WTC11 (cell line): Measurements from ENCODE around the gene FAM181A. TPM values are rescaled to one million over a fixed set of nuclear protein-coding genes. Genes with fewer than 3 reads are reported as not detected.
A peak's percentile ranks its signal among the peaks of the same experiment; 100 is the strongest.

Source experiments
- ELF4 ChIP-seq: sonication (generic); formaldehyde crosslinking; IDR thresholded peaks from 2 replicates; pipeline ENCODE4 v1.8.1; 2022; ENCODE audit warnings: low read depth, mild to moderate bottlenecking, moderate library complexity, missing genetic modification reagents
- FOXP1 ChIP-seq: sonication (generic); formaldehyde crosslinking; IDR thresholded peaks from 2 replicates; pipeline ENCODE4 v1.8.0; 2022; ENCODE audit warnings: missing genetic modification reagents, mild to moderate bottlenecking, moderate library complexity, borderline replicate concordance
- GABPB1 ChIP-seq: sonication (generic); formaldehyde crosslinking; IDR thresholded peaks from 2 replicates; pipeline ENCODE4 v1.8.1; 2023; ENCODE audit warnings: mild to moderate bottlenecking, missing genetic modification reagents
- GRHL2 ChIP-seq: fragments of 250-450 bp; sonication (Bioruptor Pico); IDR thresholded peaks from 2 replicates; pipeline ENCODE4 v1.8.0; 2022; ENCODE audit warnings: mild to moderate bottlenecking, moderate library complexity; ENCODE audit not compliant: insufficient replicate concordance, severe bottlenecking
- GTF2I ChIP-seq: fragments of 250-450 bp; sonication (Bioruptor Pico); conservative IDR thresholded peaks from 2 replicates; pipeline ENCODE4 v1.4.0; 2021; ENCODE audit warnings: mild to moderate bottlenecking
- IRF2 ChIP-seq: sonication (generic); formaldehyde crosslinking; IDR thresholded peaks from 2 replicates; pipeline ENCODE4 v1.8.0; 2022; ENCODE audit warnings: low read depth, missing genetic modification reagents, borderline replicate concordance
- NFYB ChIP-seq: sonication (generic); formaldehyde crosslinking; conservative IDR thresholded peaks from 2 replicates; pipeline ENCODE4 v1.8.0; 2022; ENCODE audit warnings: low read depth, missing genetic modification reagents
- NR1H2 ChIP-seq: sonication (generic); formaldehyde crosslinking; IDR thresholded peaks from 2 replicates; pipeline ENCODE4 v1.9.0; 2021; ENCODE audit warnings: mild to moderate bottlenecking, moderate library complexity, missing genetic modification reagents
- TCF7 ChIP-seq: sonication (generic); formaldehyde crosslinking; IDR thresholded peaks from 2 replicates; pipeline ENCODE4 v1.8.0; 2022; ENCODE audit warnings: mild to moderate bottlenecking, low read depth, missing genetic modification reagents, moderate library complexity
- TEAD1 ChIP-seq: sonication (generic); formaldehyde crosslinking; IDR thresholded peaks from 2 replicates; pipeline ENCODE4 v1.8.0; 2022; ENCODE audit warnings: mild to moderate bottlenecking, missing genetic modification reagents
- TP53 ChIP-seq: sonication (generic); formaldehyde crosslinking; IDR thresholded peaks from 2 replicates; pipeline ENCODE4 v1.8.1; 2023; ENCODE audit warnings: mild to moderate bottlenecking, missing genetic modification reagents
- ZNF138 ChIP-seq: sonication (generic); formaldehyde crosslinking; conservative IDR thresholded peaks from 2 replicates; pipeline ENCODE4 v1.8.1; 2022; ENCODE audit warnings: mild to moderate bottlenecking, moderate library complexity, missing genetic modification reagents
- ZNF416 ChIP-seq: fragments of 250-450 bp; sonication (Bioruptor Pico); IDR thresholded peaks from 2 replicates; pipeline ENCODE4 v1.9.0; 2021; ENCODE audit warnings: mild to moderate bottlenecking, inconsistent platforms
- total RNA-seq: library from RNA; stranded (reverse); gene quantifications from 3 replicates; pipeline ENCODE4 v1.2.3, GENCODE V29; 2021
- TF ChIP-seq, protein P1 (sequence below): sonication (generic); formaldehyde crosslinking; IDR thresholded peaks from 2 replicates; pipeline ENCODE4 v1.8.1; 2023; ENCODE audit warnings: mild to moderate bottlenecking, missing genetic modification reagents, moderate library complexity
- TF ChIP-seq, protein P2 (sequence below): sonication (generic); formaldehyde crosslinking; IDR thresholded peaks from 2 replicates; pipeline ENCODE4 v1.8.1; 2022; ENCODE audit warnings: mild to moderate bottlenecking, moderate library complexity, missing genetic modification reagents
- TF ChIP-seq, protein P3 (sequence below): fragments of 250-450 bp; sonication (Bioruptor Pico); conservative IDR thresholded peaks from 2 replicates; pipeline ENCODE4 v1.9.0; 2021; ENCODE audit warnings: mild to moderate bottlenecking
- TF ChIP-seq, protein P4 (sequence below): sonication (generic); formaldehyde crosslinking; IDR thresholded peaks from 2 replicates; pipeline ENCODE4 v1.8.0; 2022; ENCODE audit warnings: mild to moderate bottlenecking, missing genetic modification reagents
- TF ChIP-seq, protein P5 (sequence below): sonication (generic); formaldehyde crosslinking; IDR thresholded peaks from 2 replicates; pipeline ENCODE4 v1.8.0; 2023; ENCODE audit warnings: mild to moderate bottlenecking, missing genetic modification reagents
- TF ChIP-seq, protein P6 (sequence below): sonication (generic); formaldehyde crosslinking; IDR thresholded peaks from 2 replicates; pipeline ENCODE4 v1.8.0; 2022; ENCODE audit warnings: mild to moderate bottlenecking, missing genetic modification reagents
- TF ChIP-seq, protein P7 (sequence below): fragments of 200-600 bp; IDR thresholded peaks from 2 replicates; pipeline ENCODE4 v1.8.0; 2022; ENCODE audit warnings: antibody characterized with exemption
- TF ChIP-seq, protein P8 (sequence below): fragments of 250-450 bp; sonication (Bioruptor Pico); IDR thresholded peaks from 2 replicates; pipeline ENCODE4 v1.8.0; 2021; ENCODE audit warnings: mild to moderate bottlenecking
- TF ChIP-seq, protein P9 (sequence below): sonication (generic); formaldehyde crosslinking; IDR thresholded peaks from 2 replicates; pipeline ENCODE4 v1.8.0; 2022; ENCODE audit warnings: mild to moderate bottlenecking, missing genetic modification reagents

Gene FAM181A
- total RNA-seq, 1 experiment from 2014 or later = not detected

DNA sequence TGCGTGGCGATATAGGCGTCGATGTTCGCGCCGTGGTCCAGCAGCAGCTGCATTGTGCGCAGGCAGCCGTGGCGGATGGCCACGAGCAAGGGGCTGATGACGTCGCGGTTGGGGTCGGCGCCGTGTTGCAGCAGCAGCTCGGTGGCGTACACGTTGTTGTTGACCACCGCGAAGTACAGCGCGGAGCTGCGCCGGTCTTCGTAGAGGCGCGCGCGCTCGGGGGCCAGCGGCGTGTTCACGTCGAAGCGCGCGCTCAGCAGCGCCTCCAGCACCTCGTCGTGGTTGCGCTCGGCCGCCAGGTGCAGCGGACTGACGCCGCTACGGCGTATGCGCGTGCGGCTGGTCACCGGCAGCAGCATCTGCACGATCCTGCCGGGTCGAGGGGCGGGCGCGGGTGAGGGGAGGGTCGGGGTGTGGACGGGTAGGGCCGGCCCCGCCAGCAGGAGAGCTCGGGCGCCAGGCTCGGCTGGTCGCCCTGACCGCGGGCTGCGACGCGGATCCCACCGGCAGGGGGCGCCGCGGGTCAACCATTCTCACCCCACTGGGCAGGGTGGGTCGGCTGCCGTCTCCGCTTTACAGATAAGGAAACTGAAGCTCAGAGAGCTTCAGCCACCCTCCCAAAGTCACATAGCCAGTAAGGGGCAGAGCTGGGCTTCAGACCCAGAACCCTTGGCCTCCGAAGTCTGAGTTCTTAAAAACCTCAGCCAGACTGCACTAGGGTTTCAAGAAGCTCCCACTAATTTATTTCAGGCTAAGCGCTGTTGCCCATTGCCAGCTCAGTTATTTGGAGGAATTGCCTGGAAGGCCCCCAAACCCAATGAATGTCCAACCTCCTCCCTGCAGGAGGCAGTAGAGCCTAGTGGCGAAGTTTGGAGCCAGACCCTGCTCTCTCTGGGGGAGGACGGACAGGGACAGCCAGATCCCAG, 12.4 kb downstream of the FAM181A start (continued):
- TF ChIP-seq GRHL2 (CRISPR knock-in tag) = no peak
- TF ChIP-seq, protein P1, sequence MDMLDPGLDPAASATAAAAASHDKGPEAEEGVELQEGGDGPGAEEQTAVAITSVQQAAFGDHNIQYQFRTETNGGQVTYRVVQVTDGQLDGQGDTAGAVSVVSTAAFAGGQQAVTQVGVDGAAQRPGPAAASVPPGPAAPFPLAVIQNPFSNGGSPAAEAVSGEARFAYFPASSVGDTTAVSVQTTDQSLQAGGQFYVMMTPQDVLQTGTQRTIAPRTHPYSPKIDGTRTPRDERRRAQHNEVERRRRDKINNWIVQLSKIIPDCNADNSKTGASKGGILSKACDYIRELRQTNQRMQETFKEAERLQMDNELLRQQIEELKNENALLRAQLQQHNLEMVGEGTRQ (CRISPR knock-in tag) = 0 out of 2 replicates have a peak, but pooled peaks have one; percentile 24
- TF ChIP-seq, protein P2, sequence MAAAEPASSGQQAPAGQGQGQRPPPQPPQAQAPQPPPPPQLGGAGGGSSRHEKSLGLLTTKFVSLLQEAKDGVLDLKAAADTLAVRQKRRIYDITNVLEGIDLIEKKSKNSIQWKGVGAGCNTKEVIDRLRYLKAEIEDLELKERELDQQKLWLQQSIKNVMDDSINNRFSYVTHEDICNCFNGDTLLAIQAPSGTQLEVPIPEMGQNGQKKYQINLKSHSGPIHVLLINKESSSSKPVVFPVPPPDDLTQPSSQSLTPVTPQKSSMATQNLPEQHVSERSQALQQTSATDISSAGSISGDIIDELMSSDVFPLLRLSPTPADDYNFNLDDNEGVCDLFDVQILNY (CRISPR knock-in tag) = peak; percentile 89
- peak; percentile 93; the same call in 1 of the 2 replicates for TF ChIP-seq TEAD1
- peak; percentile 56; the same call in 1 of the 2 replicates for TF ChIP-seq IRF2 (CRISPR knock-in tag)
- 0 out of 2 replicates have a peak, but pooled peaks have one; percentile 18 for TF ChIP-seq GABPB1 (CRISPR knock-in tag)
- TF ChIP-seq, protein P3, sequence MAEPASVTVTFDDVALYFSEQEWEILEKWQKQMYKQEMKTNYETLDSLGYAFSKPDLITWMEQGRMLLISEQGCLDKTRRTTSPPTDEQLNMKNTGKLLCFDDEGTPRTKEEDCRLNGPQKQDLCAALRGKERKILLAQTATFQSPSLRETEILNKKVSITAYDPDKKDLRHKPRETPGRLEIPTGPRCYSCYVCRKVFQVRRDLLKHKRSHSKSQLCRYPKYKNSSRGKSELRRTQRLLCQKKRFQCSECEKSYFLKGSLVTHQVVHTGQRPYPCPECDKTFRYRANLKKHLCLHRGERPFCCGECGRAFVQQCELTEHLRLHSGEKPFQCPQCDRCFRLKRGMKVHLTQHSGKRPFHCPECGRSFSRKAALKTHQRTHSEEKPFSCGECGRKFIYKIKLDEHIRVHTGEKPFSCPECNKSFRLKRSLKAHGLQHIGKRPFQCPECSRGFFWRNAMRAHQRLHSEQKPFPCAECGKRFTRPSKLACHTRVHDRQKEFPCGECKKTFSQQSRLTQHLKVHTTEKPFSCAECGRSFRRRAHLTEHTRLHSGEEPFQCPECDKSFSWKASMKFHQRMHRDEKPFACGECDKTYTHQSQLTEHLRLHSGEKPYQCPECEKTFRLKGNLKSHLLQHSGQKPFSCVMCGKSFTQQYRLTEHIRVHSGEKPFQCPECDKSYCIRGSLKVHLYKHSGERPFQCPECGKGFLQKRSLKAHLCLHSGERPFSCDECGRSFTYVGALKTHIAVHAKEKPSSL = no peak
- TF ChIP-seq, protein P4, sequence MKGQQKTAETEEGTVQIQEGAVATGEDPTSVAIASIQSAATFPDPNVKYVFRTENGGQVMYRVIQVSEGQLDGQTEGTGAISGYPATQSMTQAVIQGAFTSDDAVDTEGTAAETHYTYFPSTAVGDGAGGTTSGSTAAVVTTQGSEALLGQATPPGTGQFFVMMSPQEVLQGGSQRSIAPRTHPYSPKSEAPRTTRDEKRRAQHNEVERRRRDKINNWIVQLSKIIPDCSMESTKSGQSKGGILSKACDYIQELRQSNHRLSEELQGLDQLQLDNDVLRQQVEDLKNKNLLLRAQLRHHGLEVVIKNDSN = peak; percentile 68
- TF ChIP-seq, protein P5, sequence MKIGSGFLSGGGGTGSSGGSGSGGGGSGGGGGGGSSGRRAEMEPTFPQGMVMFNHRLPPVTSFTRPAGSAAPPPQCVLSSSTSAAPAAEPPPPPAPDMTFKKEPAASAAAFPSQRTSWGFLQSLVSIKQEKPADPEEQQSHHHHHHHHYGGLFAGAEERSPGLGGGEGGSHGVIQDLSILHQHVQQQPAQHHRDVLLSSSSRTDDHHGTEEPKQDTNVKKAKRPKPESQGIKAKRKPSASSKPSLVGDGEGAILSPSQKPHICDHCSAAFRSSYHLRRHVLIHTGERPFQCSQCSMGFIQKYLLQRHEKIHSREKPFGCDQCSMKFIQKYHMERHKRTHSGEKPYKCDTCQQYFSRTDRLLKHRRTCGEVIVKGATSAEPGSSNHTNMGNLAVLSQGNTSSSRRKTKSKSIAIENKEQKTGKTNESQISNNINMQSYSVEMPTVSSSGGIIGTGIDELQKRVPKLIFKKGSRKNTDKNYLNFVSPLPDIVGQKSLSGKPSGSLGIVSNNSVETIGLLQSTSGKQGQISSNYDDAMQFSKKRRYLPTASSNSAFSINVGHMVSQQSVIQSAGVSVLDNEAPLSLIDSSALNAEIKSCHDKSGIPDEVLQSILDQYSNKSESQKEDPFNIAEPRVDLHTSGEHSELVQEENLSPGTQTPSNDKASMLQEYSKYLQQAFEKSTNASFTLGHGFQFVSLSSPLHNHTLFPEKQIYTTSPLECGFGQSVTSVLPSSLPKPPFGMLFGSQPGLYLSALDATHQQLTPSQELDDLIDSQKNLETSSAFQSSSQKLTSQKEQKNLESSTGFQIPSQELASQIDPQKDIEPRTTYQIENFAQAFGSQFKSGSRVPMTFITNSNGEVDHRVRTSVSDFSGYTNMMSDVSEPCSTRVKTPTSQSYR = peak; percentile 93; the same call in 1 of the 2 replicates
- TF ChIP-seq ELF4 = peak; percentile 84; the same call in 1 of the 2 replicates
- peak; percentile 97 for TF ChIP-seq ZNF138
- TF ChIP-seq TP53 (CRISPR knock-in tag) = peak; percentile 98
- TF ChIP-seq, protein P6, sequence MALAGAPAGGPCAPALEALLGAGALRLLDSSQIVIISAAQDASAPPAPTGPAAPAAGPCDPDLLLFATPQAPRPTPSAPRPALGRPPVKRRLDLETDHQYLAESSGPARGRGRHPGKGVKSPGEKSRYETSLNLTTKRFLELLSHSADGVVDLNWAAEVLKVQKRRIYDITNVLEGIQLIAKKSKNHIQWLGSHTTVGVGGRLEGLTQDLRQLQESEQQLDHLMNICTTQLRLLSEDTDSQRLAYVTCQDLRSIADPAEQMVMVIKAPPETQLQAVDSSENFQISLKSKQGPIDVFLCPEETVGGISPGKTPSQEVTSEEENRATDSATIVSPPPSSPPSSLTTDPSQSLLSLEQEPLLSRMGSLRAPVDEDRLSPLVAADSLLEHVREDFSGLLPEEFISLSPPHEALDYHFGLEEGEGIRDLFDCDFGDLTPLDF (CRISPR knock-in tag) = peak; percentile 95
- peak; percentile 97 for TF ChIP-seq TCF7 (CRISPR knock-in tag)
- TF ChIP-seq FOXP1 (CRISPR knock-in tag) = peak; percentile 99
- peak; percentile 9; the same call in 1 of the 2 replicates for TF ChIP-seq NR1H2 (CRISPR knock-in tag)
- TF ChIP-seq ZNF416 = no peak
- TF ChIP-seq, protein P7, sequence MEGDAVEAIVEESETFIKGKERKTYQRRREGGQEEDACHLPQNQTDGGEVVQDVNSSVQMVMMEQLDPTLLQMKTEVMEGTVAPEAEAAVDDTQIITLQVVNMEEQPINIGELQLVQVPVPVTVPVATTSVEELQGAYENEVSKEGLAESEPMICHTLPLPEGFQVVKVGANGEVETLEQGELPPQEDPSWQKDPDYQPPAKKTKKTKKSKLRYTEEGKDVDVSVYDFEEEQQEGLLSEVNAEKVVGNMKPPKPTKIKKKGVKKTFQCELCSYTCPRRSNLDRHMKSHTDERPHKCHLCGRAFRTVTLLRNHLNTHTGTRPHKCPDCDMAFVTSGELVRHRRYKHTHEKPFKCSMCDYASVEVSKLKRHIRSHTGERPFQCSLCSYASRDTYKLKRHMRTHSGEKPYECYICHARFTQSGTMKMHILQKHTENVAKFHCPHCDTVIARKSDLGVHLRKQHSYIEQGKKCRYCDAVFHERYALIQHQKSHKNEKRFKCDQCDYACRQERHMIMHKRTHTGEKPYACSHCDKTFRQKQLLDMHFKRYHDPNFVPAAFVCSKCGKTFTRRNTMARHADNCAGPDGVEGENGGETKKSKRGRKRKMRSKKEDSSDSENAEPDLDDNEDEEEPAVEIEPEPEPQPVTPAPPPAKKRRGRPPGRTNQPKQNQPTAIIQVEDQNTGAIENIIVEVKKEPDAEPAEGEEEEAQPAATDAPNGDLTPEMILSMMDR = peak; percentile 92
- TF ChIP-seq NFYB = peak; percentile 54
- TF ChIP-seq, protein P8, sequence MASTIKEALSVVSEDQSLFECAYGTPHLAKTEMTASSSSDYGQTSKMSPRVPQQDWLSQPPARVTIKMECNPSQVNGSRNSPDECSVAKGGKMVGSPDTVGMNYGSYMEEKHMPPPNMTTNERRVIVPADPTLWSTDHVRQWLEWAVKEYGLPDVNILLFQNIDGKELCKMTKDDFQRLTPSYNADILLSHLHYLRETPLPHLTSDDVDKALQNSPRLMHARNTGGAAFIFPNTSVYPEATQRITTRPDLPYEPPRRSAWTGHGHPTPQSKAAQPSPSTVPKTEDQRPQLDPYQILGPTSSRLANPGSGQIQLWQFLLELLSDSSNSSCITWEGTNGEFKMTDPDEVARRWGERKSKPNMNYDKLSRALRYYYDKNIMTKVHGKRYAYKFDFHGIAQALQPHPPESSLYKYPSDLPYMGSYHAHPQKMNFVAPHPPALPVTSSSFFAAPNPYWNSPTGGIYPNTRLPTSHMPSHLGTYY = no peak
- TF ChIP-seq GTF2I = no peak
- TF ChIP-seq, protein P9, sequence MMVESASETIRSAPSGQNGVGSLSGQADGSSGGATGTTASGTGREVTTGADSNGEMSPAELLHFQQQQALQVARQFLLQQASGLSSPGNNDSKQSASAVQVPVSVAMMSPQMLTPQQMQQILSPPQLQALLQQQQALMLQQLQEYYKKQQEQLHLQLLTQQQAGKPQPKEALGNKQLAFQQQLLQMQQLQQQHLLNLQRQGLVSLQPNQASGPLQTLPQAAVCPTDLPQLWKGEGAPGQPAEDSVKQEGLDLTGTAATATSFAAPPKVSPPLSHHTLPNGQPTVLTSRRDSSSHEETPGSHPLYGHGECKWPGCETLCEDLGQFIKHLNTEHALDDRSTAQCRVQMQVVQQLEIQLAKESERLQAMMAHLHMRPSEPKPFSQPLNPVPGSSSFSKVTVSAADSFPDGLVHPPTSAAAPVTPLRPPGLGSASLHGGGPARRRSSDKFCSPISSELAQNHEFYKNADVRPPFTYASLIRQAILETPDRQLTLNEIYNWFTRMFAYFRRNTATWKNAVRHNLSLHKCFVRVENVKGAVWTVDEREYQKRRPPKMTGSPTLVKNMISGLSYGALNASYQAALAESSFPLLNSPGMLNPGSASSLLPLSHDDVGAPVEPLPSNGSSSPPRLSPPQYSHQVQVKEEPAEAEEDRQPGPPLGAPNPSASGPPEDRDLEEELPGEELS (CRISPR knock-in tag) = peak; percentile 85; the same call in 1 of the 2 replicates
